ENCODE results near the gene RAB3GAP1.
"Not testable (repeated sequence)": the region's sequence is repeated elsewhere in the genome, so short reads cannot be mapped to it uniquely, and the experiment has no call there.

The RAB3GAP1 gene

DNA sequence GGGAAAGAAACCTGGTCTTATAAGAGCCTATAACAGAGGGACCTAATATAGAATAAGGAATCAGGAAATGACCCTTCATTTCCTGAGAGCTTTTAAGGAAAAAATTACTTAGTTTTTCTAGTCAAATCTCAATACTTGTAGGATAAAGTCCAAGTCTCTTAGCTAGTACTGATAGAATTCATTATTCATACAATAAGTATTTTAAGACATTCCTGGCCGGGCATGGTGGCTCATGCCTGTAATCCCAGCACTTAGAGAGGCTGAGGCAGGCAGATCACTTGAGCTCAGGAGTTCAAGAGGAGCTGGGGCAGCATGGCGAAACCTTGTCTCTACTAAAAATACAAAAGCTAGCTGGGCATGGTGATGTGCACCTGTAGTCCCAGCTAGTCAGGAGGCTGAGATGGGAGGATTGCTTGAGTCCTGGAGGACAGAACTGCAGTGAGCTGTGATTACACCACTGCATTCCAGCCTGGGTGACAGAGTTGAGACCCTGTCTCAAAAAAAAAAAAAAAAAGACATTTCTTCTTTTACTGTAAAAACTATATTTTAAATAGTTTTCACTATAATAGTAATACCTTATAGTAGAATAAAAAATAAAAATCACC is 3.2 kb downstream of the RAB3GAP1 start:
- no peak for DNase-seq

DNA sequence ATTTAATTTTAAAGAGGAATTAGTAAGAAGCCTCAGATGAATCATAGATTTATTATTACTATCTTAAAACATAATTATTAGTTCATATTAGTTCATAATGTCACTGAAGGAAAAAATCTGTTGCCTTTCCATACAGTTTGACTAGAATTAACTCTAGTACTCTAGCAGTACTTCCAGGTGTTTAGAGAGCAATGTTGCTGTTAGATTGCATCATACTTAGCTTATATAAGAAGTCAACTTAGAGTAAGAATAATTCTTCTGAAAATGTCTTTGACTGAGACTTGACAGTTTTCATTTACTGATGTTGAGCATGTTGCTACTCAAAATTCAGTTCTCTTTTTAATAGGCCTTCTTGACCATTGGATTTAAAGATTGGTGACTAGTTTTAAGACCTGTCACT is 4.7 kb downstream of the RAB3GAP1 start:
- DNase-seq = no peak

- no peak for DNase-seq
These were observed 7.5 kb downstream of the RAB3GAP1 start for GRCh38 chr2:135059577-135059976.

DNA sequence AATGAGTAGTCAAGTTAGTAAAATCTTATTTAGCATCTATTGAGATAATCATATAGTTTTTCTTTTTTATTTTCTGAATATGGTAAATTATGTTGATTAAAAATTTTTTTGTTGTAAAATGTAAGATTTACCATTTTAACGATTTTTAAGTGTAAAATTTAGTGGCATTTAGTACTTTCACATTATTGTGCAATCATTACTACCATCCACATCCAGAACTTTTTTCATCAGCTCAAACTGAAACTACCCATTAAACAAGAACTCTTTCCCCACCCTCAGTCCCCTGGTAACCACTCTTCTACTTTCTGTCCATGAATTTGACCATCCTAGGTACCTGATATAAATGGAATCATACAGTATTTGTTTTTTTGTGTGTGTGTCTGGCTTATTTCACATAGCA is 11.1 kb downstream of the RAB3GAP1 start:
- no peak for DNase-seq

GRCh38 chr2:135064149-135064548 is 12.1 kb downstream of the RAB3GAP1 start:
- DNase-seq = no peak

GRCh38 chr2:135066710-135067109 is 14.6 kb downstream of the RAB3GAP1 start:
- no peak for DNase-seq

DNA sequence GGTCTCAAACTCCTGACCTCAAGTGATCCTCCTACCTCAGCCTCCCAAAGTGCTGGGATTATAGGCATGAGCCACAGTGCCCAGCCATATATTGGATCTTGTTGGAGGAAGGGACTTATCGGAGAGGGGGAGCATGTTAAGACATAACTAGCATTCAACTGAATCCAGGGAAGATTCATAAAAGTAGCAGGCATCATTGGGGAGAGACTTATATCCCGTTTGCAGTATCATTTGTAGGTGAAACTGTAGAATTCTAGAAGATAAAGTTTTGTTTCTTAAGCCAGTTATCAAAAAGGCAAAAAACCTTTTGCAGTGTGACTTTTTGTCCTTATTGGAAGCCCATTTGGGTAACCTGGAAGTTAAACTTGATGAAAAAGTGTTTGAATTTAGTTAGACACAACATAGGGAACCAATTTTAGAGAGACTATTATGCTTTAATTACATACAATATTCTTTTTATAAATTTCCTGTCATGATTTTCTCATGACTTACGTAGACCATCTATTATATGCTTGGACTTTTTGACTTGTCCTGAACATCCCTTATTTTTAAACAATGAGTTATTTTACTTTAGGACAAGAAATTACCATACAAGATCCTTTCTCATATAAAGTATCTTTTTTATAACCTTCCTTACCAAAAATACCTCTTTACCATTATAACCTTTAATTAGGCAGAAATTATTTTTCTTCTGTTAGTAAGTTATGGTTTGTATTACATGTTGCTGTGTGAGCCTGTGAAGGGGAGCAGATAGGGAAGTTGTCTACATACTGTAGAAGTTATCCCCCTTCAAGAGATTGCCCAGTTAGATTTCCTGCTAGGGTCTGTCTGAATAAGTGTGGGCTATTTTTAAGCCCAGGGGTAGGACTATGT is 20.3 kb downstream of the RAB3GAP1 start:
- no peak for DNase-seq

GRCh38 chr2:135074216-135074615 is 22.1 kb downstream of the RAB3GAP1 start:
- no peak for DNase-seq

DNA sequence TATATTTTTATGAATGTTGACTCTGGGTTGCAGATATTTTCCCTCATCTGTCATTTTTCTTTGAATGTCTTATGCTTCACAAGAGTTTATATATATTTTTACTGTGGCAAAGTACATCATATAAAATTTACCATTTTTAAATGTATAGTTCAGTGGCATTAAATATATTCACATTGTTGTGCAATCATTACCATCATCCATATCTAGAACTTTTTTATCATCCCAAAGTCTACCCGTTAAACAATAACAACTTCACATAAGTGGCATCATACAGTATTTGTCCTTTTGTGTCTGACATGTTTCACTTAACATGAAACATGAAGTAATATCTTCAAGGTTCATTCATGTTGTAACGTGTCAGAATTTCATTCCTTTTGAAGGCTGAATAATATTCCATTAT is 24.5 kb downstream of the RAB3GAP1 start:
- no peak for DNase-seq

GRCh38 chr2:135078417-135078816 is 26.3 kb downstream of the RAB3GAP1 start:
- no peak for DNase-seq

DNA sequence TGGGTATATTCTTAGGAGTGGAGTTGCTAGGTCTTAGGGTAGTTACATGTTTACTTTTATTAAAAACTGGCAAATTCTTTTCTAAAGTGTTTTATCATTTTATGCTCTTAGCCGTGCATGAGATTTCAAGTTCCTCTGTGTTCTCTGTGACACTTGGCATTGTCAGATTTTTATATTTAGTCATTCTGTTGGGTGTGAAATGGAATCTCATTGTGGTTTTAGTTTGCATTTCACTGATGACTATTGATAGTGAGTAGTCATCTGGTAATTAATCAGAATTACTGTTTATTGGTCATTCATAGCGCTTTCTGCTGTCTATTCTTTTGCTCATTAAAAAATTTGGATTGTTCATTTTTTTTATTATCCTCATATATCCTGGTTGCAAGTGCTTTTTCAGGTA is 34.1 kb downstream of the RAB3GAP1 start:
- DNase-seq = no peak

DNA sequence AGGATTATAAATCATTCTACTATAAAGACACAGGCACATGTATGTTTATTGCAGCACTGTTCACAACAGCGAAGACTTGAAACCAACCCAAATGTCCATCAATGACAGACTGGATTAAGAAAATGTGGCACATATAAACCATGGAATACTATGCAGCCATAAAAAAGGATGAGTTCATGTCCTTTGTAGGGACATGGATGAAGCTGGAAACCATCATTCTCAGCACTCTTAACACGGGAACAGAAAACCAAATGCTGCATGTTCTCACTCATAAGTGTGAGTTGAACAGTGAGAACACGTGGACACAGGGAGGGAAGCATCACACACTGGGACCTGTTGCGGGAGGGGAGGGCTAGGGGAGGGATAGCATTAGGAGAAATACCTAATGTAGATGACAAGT is 37.5 kb downstream of the RAB3GAP1 start:
- not testable (repeated sequence) for DNase-seq

GRCh38 chr2:135091681-135092080 is 39.6 kb downstream of the RAB3GAP1 start:
- DNase-seq = no peak

DNA sequence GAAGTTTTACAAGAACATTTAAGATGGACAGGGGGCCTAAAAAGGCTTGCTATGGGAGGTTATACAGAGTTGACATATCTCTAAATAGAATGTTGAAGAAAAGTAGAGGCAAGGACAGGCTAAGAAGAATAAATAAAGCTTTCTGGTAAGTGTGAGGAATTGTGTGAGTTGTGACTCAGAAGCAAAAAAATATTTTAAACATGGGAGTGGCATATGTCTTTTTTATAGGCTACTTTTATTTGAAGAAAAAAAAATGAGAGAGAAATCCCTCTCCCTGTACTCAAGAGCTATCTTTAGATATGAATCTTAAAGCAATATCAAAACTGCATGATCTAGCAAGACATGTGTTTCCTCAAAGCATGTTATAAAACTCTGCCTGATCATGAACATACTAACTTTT is 41.1 kb downstream of the RAB3GAP1 start:
- DNase-seq = no peak

GRCh38 chr2:135093670-135094330 is 41.7 kb downstream of the RAB3GAP1 start:
- no peak for DNase-seq

GRCh38 chr2:135094508-135094907 is 42.4 kb downstream of the RAB3GAP1 start:
- DNase-seq = no peak

DNA sequence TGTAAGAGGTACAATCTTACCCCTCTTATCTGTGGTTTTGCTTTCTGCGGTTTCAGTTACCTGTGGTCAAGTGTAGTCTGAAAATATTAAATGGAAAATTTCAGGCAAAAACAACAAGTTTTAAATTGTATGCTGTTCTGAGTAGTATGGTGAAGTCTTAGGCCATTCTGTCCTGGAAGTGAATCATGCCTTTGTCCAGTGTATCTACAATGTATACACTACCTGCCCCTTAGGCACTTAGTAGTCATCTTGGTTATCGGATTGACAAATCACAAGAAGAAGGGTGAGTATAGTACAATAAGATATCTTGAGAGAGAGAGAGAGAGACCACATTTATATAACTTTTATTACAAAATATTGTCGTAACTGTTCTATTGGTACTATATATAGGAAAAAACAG is 43.5 kb downstream of the RAB3GAP1 start:
- DNase-seq = no peak

GRCh38 chr2:135096665-135097446 is 44.8 kb downstream of the RAB3GAP1 start:
- no peak for DNase-seq

DNA sequence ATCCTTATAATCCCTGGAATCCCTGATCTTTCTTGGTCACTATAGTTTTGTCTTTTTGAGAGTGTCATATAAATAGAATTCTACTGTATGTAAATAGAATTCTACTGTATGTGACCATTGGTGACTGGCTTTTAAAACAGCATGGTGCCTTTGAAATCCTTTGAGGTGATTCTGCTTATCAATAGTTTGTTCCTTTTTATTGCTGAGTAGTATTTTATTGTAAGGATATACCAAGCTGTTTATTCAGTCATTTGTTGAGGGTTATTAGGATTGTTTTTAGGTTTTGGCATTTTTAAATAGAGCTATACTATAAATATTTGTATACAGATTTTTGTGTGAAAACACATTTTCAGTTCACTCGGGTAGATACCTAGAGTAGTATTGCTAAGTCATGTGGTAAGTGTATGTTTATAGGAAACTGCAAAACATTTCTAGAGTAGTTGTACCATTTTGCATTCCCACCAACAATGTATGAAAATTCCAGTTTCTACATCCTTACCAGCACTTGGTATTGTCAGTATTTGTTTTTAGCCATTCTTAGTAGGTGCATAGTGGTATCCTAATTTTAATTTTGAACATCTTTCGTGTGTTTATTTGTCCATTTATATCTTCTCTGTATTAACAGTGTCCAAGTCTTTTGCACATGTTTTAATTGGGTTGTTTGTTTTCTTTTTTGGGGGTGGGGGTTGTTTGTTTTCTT is 45.6 kb downstream of the RAB3GAP1 start:
- no peak for DNase-seq

- no peak for DNase-seq
These were observed 47.9 kb downstream of the RAB3GAP1 start for GRCh38 chr2:135099802-135100483.

DNA sequence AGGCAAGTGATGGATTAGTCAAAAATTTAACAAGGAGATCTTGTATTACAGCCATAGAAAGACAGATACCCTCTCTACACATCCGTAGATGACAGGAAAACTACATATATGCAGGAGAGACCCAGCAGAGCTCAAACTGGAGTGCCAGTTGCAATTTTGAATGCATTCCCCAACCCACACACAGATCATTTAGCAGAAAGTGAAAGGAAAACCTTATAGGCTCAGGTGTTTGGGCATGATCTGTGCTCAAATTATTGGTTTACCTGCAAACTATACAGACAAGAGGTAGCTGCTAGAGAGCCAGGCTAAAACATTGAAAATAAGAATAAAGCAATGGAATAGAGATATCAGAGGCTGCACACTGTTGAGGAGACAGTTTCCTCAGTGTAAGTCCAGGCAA is 51.8 kb downstream of the RAB3GAP1 start:
- DNase-seq = no peak
